Cardiac muscle cell (in vitro differentiated cells and primary cell): ENCODE data around the gene POLR3K. TPM values are rescaled to one million over a fixed set of nuclear protein-coding genes. Genes with fewer than 3 reads are reported as not detected.

Experiments
- DNase-seq, 2 donors: peaks; one replicate each; pipeline versions ENCODE4 v3.0.0 to v3.0.0-alpha.2; 2010 to 2017; ENCODE audit warnings: low read depth in 1 of 2, low spot score in 1 of 2
- H3K27ac ChIP-seq: fragments of 200-600 bp; sonication (generic); 2 replicates; pipeline ENCODE4 v1.5.1; 2016
- H3K27me3 ChIP-seq: fragments of 200-600 bp; sonication (generic); 2 replicates; pipeline ENCODE4 v1.6.0; 2016; ENCODE audit warnings: control low read depth
- H3K36me3 ChIP-seq: fragments of 200-600 bp; sonication (generic); 2 replicates; pipeline ENCODE4 v1.5.1; 2016; ENCODE audit warnings: control low read depth
- H3K4me1 ChIP-seq: fragments of 200-600 bp; sonication (generic); 2 replicates; pipeline ENCODE4 v1.8.1; 2017; ENCODE audit warnings: low read depth, mild to moderate bottlenecking, mixed run types
- H3K4me3 ChIP-seq: fragments of 200-600 bp; sonication (generic); 2 replicates; pipeline ENCODE4 v1.5.1; 2016; ENCODE audit warnings: mild to moderate bottlenecking
- H3K9me3 ChIP-seq: fragments of 200-600 bp; sonication (generic); 2 replicates; pipeline ENCODE4 v1.5.1; 2017; ENCODE audit warnings: low read depth, mild to moderate bottlenecking, control low read depth
- CTCF ChIP-seq: IDR thresholded peaks from 2 replicates; pipeline ENCODE4 v1.5.1; 2012; ENCODE audit warnings: low read depth, mild to moderate bottlenecking, low read length
- polyA plus RNA-seq: library from polyadenylated mRNA; unstranded; fragments of >200 nt; fragmentation: Nextera tagmentation; extraction: Ambion mirVana; gene quantifications from 2 replicates; pipeline ENCODE4 v1.2.1, GENCODE V29; 2016
- total RNA-seq: library from RNA; depleted of rRNA; stranded (reverse); fragments of >200 nt; gene quantifications from 2 replicates; pipeline ENCODE4 v1.2.3, GENCODE V29; 2016

POLR3K gene
- total and polyA plus RNA-seq, 2 experiments from 2014 or later = 7.1 to 29.6 TPM

- H3K4me1 ChIP-seq = peaks cover 5% of the 10 kb centered on the region
- H3K9me3 ChIP-seq = no peaks in the 10 kb centered on the region
- H3K27ac ChIP-seq = no peak overlapping the region
- no peaks in the 10 kb centered on the region for H3K27me3 ChIP-seq
- DNase-seq = no peak
- no peak overlapping the region for H3K4me3 ChIP-seq
- TF ChIP-seq CTCF = no peak
- peaks cover 2% of the 10 kb centered on the region for H3K36me3 ChIP-seq
These were observed 14.7 kb upstream of the POLR3K start for GRCh38 chr16:67884-68789.

- Histone ChIP-seq H3K9me3 (no peaks in the 10 kb centered on the region), H3K27me3 (no peaks in the 10 kb centered on the region), H3K27ac (no peak overlapping the region), H3K4me1 (no peaks in the 10 kb centered on the region), H3K4me3 (no peak overlapping the region), H3K36me3 (peaks cover 2% of the 10 kb centered on the region)
- no peak for TF ChIP-seq CTCF
- DNase-seq = no peak
These were observed 13.9 kb upstream of the POLR3K start for GRCh38 chr16:67183-67791.

GRCh38 chr16:66309-67182, 13.1 kb upstream of the POLR3K start:
- no peaks in the 10 kb centered on the region for H3K27me3 ChIP-seq
- TF ChIP-seq CTCF = no peak
- peaks cover 2% of the 10 kb centered on the region for H3K36me3 ChIP-seq
- H3K4me3 ChIP-seq = no peak overlapping the region
- no peaks in the 10 kb centered on the region for H3K4me1 ChIP-seq
- no peak overlapping the region for H3K27ac ChIP-seq
- DNase-seq = no peak
- H3K9me3 ChIP-seq = no peaks in the 10 kb centered on the region

- TF ChIP-seq CTCF = peak; percentile 98
- Histone ChIP-seq H3K9me3 (no peaks in the 10 kb centered on the region), H3K4me1 (no peaks in the 10 kb centered on the region)
These were observed 12.3 kb upstream of the POLR3K start for GRCh38 chr16:65745-66144.

GRCh38 chr16:64914-65255, 11.5 kb upstream of the POLR3K start:
- no peaks in the 10 kb centered on the region for H3K27me3 ChIP-seq
- TF ChIP-seq CTCF = no peak
- H3K36me3 ChIP-seq = peaks cover 4% of the 10 kb centered on the region
- H3K4me1 ChIP-seq = no peaks in the 10 kb centered on the region
- no peak for DNase-seq
- H3K27ac ChIP-seq = no peak overlapping the region
- H3K9me3 ChIP-seq = no peaks in the 10 kb centered on the region
- H3K4me3 ChIP-seq = no peak overlapping the region

More at GRCh38 chr16:65745-66144, 12.3 kb upstream of the POLR3K start:
- H3K4me3 ChIP-seq = no peak overlapping the region
- H3K27ac ChIP-seq = no peak overlapping the region
- no peaks in the 10 kb centered on the region for H3K27me3 ChIP-seq
- H3K36me3 ChIP-seq = peaks cover 4% of the 10 kb centered on the region
- peak; percentile 82 to 85 for DNase-seq
